ENCODE measurements around the gene XIRP2.

Gene XIRP2

GRCh38 chr2:167187978-167188967 is 300.0 kb downstream of the XIRP2 start:
- DNase-seq (ENCODE audit: low read depth, low spot score) = no peak
- no peaks in the 10 kb centered on the region for H3K27me3 ChIP-seq (ENCODE audit: control insufficient read depth, insufficient read depth, low read length)
- H3K36me3 ChIP-seq (ENCODE audit: control insufficient read depth, insufficient read depth, low read length) = no peaks in the 10 kb centered on the region
- no peak overlapping the region for H3K4me3 ChIP-seq (ENCODE audit: low read length)
- no CpG with 5 or more reads among the region's 5 CpGs for WGBS (ENCODE audit: insufficient coverage, insufficient read length)
- no peaks in the 10 kb centered on the region for H3K9me3 ChIP-seq (ENCODE audit: control insufficient read depth, insufficient read depth, low read length)
- no peak overlapping the region for H3K27ac ChIP-seq (ENCODE audit: low read length)
- H3K4me1 ChIP-seq (ENCODE audit: control insufficient read depth, insufficient read depth, low read length) = peaks cover 1% of the 10 kb centered on the region; the same call in 1 of the 2 replicates

DNA sequence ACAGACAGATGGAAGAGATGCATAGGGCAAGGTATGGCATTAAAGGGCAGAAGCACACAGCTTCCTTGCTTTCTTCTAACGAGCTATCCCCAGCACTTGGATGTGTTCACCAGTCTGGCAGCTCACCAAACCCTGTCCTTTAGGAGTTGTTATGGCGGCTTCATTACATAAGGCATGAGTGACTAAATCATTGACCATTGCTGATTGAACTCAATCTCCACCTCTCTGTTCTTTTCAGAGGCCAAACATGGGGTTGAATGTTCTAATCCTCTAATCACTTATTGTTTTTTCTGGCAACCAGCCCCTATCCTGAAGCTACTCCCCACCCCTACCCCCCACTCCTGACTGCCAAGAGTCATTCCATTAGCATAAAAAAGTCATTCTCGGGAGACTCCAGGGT is 301.8 kb downstream of the XIRP2 start:
- Histone ChIP-seq H3K4me3 (ENCODE audit: low read length) (no peak overlapping the region), H3K27ac (ENCODE audit: low read length) (no peak overlapping the region), H3K27me3 (ENCODE audit: control insufficient read depth, insufficient read depth, low read length) (no peaks in the 10 kb centered on the region), H3K9me3 (ENCODE audit: control insufficient read depth, insufficient read depth, low read length) (no peaks in the 10 kb centered on the region), H3K4me1 (ENCODE audit: control insufficient read depth, insufficient read depth, low read length) (peaks cover 1% of the 10 kb centered on the region; the same call in 1 of the 2 replicates), H3K36me3 (ENCODE audit: control insufficient read depth, insufficient read depth, low read length) (no peaks in the 10 kb centered on the region)
- no peak for DNase-seq (ENCODE audit: low read depth, low spot score)
- no CpG with 5 or more reads among the region's 3 CpGs for WGBS (ENCODE audit: insufficient coverage, insufficient read length)

DNA sequence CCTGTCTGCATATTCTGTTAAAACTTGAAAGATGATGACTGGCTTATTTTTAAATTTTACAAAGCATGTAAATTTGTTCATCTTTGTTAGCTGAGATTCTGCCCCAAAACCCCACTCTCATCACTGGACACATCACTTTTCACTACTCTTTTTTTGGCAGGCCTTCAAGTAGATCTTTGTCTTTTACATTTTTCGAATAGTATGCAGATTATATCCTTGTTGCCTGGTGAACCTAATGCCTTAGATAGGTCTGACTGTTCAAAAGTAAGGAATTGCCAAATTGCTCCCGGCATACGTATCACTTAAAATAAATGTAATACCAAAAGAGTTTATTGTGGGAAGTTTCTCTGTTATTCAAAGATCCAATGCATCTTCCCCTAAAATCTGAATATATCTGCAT is 303.3 kb downstream of the XIRP2 start:
- Histone ChIP-seq H3K9me3 (ENCODE audit: control insufficient read depth, insufficient read depth, low read length) (no peaks in the 10 kb centered on the region), H3K4me3 (ENCODE audit: low read length) (no peak overlapping the region), H3K36me3 (ENCODE audit: control insufficient read depth, insufficient read depth, low read length) (no peaks in the 10 kb centered on the region), H3K4me1 (ENCODE audit: control insufficient read depth, insufficient read depth, low read length) (0 out of 2 replicates have a peak, but pooled peaks cover 1% of the 10 kb centered on the region), H3K27me3 (ENCODE audit: control insufficient read depth, insufficient read depth, low read length) (no peaks in the 10 kb centered on the region), H3K27ac (ENCODE audit: low read length) (no peak overlapping the region)
- DNase-seq (ENCODE audit: low read depth, low spot score) = no peak
- WGBS (ENCODE audit: insufficient coverage, insufficient read length) = no CpG with 5 or more reads among the region's 3 CpGs

DNA sequence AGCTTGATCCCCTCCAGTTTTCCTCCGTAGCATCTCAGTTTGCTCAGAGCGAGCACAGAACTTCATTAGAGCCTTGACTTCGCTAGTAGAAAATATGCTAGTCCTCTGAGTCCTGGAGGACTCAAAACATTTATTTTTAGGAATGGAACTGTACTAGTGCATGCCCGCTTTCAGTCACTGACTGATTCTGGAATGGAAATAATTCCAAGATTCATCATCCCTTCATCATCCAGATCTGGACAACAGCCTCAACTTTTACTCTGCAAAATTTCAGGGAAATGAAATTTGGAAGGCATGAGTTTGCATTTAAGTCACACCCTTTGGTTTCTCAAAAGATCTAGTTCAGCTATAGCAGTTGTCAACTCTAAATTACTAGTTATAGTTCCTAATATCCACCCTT is 304.6 kb downstream of the XIRP2 start:
- Histone ChIP-seq H3K4me1 (ENCODE audit: control insufficient read depth, insufficient read depth, low read length) (0 out of 2 replicates have a peak, but pooled peaks cover 1% of the 10 kb centered on the region), H3K27me3 (ENCODE audit: control insufficient read depth, insufficient read depth, low read length) (no peaks in the 10 kb centered on the region), H3K27ac (ENCODE audit: low read length) (no peak overlapping the region), H3K9me3 (ENCODE audit: control insufficient read depth, insufficient read depth, low read length) (no peaks in the 10 kb centered on the region), H3K36me3 (ENCODE audit: control insufficient read depth, insufficient read depth, low read length) (no peaks in the 10 kb centered on the region), H3K4me3 (ENCODE audit: low read length) (no peak overlapping the region)
- no CpG with 5 or more reads among the region's 4 CpGs for WGBS (ENCODE audit: insufficient coverage, insufficient read length)
- no peak for DNase-seq (ENCODE audit: low read depth, low spot score)

DNA sequence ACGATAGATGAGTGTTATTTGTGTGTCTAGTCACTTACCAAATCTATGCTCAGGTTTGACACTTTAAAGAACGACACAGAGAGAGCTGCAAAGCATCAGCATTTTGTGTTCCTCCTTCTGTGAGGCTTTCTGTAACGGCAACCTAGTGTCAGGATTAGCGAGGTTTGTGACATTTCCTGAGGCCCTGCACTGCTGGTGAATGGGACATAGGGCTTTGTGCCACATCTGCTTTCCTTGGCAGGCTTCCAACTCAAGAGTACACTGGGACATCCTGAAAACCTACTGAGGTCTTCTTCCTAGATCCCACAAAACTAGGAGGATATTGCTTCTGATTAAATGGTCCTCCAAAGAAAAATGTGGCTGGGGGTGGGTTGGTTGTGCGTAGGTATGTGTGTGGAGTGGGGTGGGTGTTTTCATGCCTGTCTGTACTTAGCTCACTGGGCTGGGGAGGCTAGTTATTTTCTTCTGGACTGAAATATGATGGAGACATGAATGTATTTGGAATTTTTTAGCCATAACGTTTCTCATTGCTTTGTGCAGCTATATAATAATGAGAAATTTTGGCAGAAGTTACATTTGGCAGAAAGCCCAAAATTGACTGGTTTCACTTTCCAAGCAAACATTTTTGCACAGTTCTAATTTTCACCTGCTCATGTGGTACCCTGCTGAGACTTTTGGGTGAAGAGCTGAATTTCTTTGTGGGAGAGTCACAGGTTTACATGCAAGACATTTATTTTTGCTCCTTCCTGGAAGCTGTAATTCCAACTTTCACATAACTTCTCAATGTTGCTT is 308.4 kb downstream of the XIRP2 start:
- no peaks in the 10 kb centered on the region for H3K27me3 ChIP-seq (ENCODE audit: control insufficient read depth, insufficient read depth, low read length)
- H3K4me1 ChIP-seq (ENCODE audit: control insufficient read depth, insufficient read depth, low read length) = no peaks in the 10 kb centered on the region
- no peaks in the 10 kb centered on the region for H3K36me3 ChIP-seq (ENCODE audit: control insufficient read depth, insufficient read depth, low read length)
- H3K27ac ChIP-seq (ENCODE audit: low read length) = no peak overlapping the region
- WGBS (ENCODE audit: insufficient coverage, insufficient read length) = no CpG with 5 or more reads among the region's 6 CpGs
- no peak for DNase-seq (ENCODE audit: low read depth, low spot score)
- no peaks in the 10 kb centered on the region for H3K9me3 ChIP-seq (ENCODE audit: control insufficient read depth, insufficient read depth, low read length)
- no peak overlapping the region for H3K4me3 ChIP-seq (ENCODE audit: low read length)

DNA sequence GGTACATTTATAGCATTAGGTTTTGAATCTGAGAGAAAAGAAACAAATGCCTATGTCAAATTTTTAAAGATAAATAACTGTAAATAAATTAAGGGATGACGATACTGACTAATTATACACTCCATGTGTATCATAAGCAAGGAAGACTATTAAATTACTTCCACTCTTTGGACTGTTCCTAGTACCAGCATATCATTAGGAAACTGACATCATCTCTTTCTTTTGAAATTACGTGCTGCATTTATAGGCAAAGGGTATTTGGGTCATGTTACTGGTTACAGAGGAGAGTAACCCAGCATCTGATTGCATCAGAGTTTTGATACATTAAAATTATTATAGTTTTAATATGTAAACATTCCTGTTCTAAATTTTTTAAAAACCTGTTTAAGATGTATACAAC is 309.7 kb downstream of the XIRP2 start:
- no peak overlapping the region for H3K27ac ChIP-seq (ENCODE audit: low read length)
- DNase-seq (ENCODE audit: low read depth, low spot score) = no peak
- no CpG with 5 or more reads among the region's 2 CpGs for WGBS (ENCODE audit: insufficient coverage, insufficient read length)

DNA sequence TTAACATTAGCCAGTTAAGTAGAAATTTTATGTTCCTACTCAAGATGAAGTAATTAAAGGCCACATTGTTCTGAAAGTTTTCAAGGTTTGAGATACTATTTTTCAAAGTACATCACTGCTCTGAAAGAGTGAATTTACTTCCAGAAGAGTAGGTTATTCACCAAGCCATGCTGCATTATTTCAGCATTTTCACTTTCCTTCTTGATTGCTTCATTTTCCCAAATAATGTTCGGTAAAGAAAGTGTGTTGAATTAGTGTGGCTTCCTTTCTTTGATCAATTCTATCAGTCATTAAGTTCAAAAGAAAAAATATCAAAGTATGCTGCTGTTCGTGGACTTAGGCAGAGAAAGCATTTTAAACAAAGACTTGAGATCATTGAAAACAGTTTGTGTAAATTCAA is 310.3 kb downstream of the XIRP2 start:
- no peaks in the 10 kb centered on the region for H3K27me3 ChIP-seq (ENCODE audit: control insufficient read depth, insufficient read depth, low read length)
- H3K36me3 ChIP-seq (ENCODE audit: control insufficient read depth, insufficient read depth, low read length) = no peaks in the 10 kb centered on the region
- no CpG with 5 or more reads among the region's 2 CpGs for WGBS (ENCODE audit: insufficient coverage, insufficient read length)
- H3K27ac ChIP-seq (ENCODE audit: low read length) = no peak overlapping the region
- DNase-seq (ENCODE audit: low read depth, low spot score) = no peak
- H3K9me3 ChIP-seq (ENCODE audit: control insufficient read depth, insufficient read depth, low read length) = no peaks in the 10 kb centered on the region
- H3K4me3 ChIP-seq (ENCODE audit: low read length) = no peak overlapping the region
- H3K4me1 ChIP-seq (ENCODE audit: control insufficient read depth, insufficient read depth, low read length) = no peaks in the 10 kb centered on the region

More for the DNA sequence above, 309.7 kb downstream of the XIRP2 start:
- Histone ChIP-seq H3K27me3 (ENCODE audit: control insufficient read depth, insufficient read depth, low read length) (no peaks in the 10 kb centered on the region), H3K4me3 (ENCODE audit: low read length) (no peak overlapping the region), H3K36me3 (ENCODE audit: control insufficient read depth, insufficient read depth, low read length) (no peaks in the 10 kb centered on the region), H3K4me1 (ENCODE audit: control insufficient read depth, insufficient read depth, low read length) (no peaks in the 10 kb centered on the region), H3K9me3 (ENCODE audit: control insufficient read depth, insufficient read depth, low read length) (no peaks in the 10 kb centered on the region)

GRCh38 chr2:167200019-167200418 is 311.7 kb downstream of the XIRP2 start:
- H3K9me3 ChIP-seq (ENCODE audit: control insufficient read depth, insufficient read depth, low read length) = no peaks in the 10 kb centered on the region
- no peaks in the 10 kb centered on the region for H3K27me3 ChIP-seq (ENCODE audit: control insufficient read depth, insufficient read depth, low read length)
- no peaks in the 10 kb centered on the region for H3K4me1 ChIP-seq (ENCODE audit: control insufficient read depth, insufficient read depth, low read length)
- DNase-seq (ENCODE audit: low read depth, low spot score) = no peak
- H3K4me3 ChIP-seq (ENCODE audit: low read length) = no peak overlapping the region
- no peaks in the 10 kb centered on the region for H3K36me3 ChIP-seq (ENCODE audit: control insufficient read depth, insufficient read depth, low read length)
- H3K27ac ChIP-seq (ENCODE audit: low read length) = no peak overlapping the region
- no CpG with 5 or more reads among the region's 5 CpGs for WGBS (ENCODE audit: insufficient coverage, insufficient read length)

DNA sequence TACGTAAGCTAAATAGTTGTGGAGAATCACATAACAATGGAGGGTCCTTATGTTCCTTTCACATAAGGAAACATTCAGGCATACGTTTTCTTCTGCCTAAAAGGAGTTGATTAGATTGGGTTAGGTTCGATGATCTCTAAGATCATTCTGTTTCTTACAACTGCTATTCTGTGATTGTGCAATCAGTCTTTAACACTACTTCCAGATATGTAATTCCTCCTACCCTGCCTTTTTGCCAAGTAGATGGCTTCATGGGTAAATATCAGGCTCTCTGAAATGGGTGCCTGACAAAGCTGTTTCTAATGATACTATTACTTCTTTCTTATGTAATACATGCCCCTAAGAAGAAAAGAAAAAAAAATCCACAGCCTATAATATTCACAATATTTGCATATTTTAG is 321.5 kb downstream of the XIRP2 start:
- WGBS (ENCODE audit: insufficient coverage, insufficient read length) = no CpG with 5 or more reads among the region's 3 CpGs
- no peak overlapping the region for H3K27ac ChIP-seq (ENCODE audit: low read length)
- no peaks in the 10 kb centered on the region for H3K27me3 ChIP-seq (ENCODE audit: control insufficient read depth, insufficient read depth, low read length)
- DNase-seq (ENCODE audit: low read depth, low spot score) = no peak
- H3K4me3 ChIP-seq (ENCODE audit: low read length) = no peak overlapping the region
- H3K9me3 ChIP-seq (ENCODE audit: control insufficient read depth, insufficient read depth, low read length) = no peaks in the 10 kb centered on the region
- H3K36me3 ChIP-seq (ENCODE audit: control insufficient read depth, insufficient read depth, low read length) = no peaks in the 10 kb centered on the region
- no peaks in the 10 kb centered on the region for H3K4me1 ChIP-seq (ENCODE audit: control insufficient read depth, insufficient read depth, low read length)

- no peak for DNase-seq (ENCODE audit: low read depth, low spot score)
- no CpG with 5 or more reads among the region's 3 CpGs for WGBS (ENCODE audit: insufficient coverage, insufficient read length)
- Histone ChIP-seq H3K27ac (ENCODE audit: low read length) (no peak overlapping the region), H3K4me1 (ENCODE audit: control insufficient read depth, insufficient read depth, low read length) (no peaks in the 10 kb centered on the region), H3K4me3 (ENCODE audit: low read length) (no peak overlapping the region), H3K9me3 (ENCODE audit: control insufficient read depth, insufficient read depth, low read length) (no peaks in the 10 kb centered on the region), H3K27me3 (ENCODE audit: control insufficient read depth, insufficient read depth, low read length) (no peaks in the 10 kb centered on the region), H3K36me3 (ENCODE audit: control insufficient read depth, insufficient read depth, low read length) (no peaks in the 10 kb centered on the region)
Observed at GRCh38 chr2:167212014-167212648, 323.9 kb downstream of the XIRP2 start.
